CD4-positive, alpha-beta T cell treated with Interleukin-4 for 1 hour (primary cell): ENCODE results near the gene CD2.

Source experiments
- DNase-seq, 2 donors: peaks; one replicate each; pipeline ENCODE4 v3.0.0-alpha.2; 2020 to 2022

Gene CD2

GRCh38 chr1:116786049-116786448 is 31.8 kb downstream of the CD2 start:
- no peak for DNase-seq

- DNase-seq, result no peak
Observed at GRCh38 chr1:116791727-116792126, 37.5 kb downstream of the CD2 start.

GRCh38 chr1:116793357-116793935 is 39.2 kb downstream of the CD2 start:
- DNase-seq, result no peak

GRCh38 chr1:116794371-116794770 is 40.1 kb downstream of the CD2 start:
- DNase-seq, result no peak

GRCh38 chr1:116794804-116795481 is 40.7 kb downstream of the CD2 start:
- DNase-seq, result no peak

GRCh38 chr1:116795482-116795829 is 41.2 kb downstream of the CD2 start:
- no peak for DNase-seq

- DNase-seq, result no peak
Observed at GRCh38 chr1:116804736-116805135, 50.5 kb downstream of the CD2 start.

GRCh38 chr1:116805398-116805797 is 51.2 kb downstream of the CD2 start:
- DNase-seq, result no peak

GRCh38 chr1:116806245-116806644 is 52.0 kb downstream of the CD2 start:
- DNase-seq, result peak in 1 of 2 donors; percentile 70

GRCh38 chr1:116806671-116807070 is 52.4 kb downstream of the CD2 start:
- DNase-seq, result no peak

GRCh38 chr1:116807394-116808199 is 53.4 kb downstream of the CD2 start:
- no peak for DNase-seq

GRCh38 chr1:116808200-116808847 is 54.1 kb downstream of the CD2 start:
- DNase-seq, result peak in 1 of 2 donors; percentile 56

- DNase-seq, result peak; percentile 21 to 58
Observed at GRCh38 chr1:116808848-116809508, 54.7 kb downstream of the CD2 start.

- DNase-seq, result no peak
Observed at GRCh38 chr1:116811321-116811720, 57.1 kb downstream of the CD2 start.

GRCh38 chr1:116814926-116815723 is 60.9 kb downstream of the CD2 start:
- DNase-seq, result no peak

GRCh38 chr1:116817582-116818064 is 63.4 kb downstream of the CD2 start:
- DNase-seq, result peak; percentile 82 to 88
